Measurements from ENCODE around the gene MYCBPAP.

Gene MYCBPAP

DNA sequence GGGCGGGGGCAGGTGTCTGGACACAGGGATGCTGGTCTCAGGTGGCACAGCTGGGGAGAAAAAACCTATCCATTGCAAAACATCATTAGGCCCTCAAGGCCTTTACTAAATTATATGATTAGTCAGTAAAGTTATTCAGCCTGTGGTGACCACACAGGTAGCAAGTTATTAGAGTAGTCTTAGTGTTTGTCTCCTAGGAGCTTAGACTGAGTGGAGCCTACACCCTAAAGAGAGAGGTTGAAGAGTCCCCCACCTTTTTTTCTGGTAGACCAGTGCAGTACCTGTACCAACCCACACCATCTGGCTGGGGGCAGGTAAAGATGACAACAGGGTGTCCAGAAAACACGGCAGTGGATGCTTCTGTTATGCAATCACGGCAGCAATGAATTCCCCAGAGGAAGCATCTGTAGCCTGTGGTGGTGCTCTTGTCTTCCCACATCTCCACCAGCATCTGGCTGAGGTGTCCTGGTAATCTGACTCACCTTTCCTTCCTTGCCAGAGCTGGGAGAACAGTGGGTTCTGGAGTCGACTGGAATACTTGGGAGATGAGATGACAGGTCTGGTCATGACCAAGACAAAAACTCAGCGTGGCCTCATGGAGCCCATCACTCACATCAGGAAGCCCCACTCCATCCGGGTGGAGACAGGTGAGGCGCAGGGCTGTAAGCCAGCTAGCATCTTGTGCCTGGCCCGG, 11.0 kb downstream of the MYCBPAP start:
- DNase-seq: no peak

DNA sequence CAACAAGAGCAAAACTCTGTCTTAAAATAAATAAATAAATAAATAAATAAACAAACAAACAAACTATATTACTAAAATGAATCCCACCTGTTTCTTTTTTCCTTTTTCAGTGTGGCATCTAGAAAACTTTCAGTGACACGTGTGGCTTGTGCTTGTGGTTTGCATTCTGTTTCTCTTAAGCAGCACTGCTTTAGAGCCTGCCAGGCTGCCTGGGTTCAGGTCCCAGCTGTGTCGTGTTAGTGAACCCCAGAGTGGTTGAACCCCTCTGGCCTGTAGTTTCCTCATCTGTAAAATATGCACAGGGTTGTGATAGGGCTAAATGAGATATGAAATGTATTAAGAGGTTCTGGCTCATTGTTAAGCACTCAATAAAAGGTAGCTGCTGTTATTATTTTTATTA, 12.2 kb downstream of the MYCBPAP start:
- no peak for DNase-seq

DNA sequence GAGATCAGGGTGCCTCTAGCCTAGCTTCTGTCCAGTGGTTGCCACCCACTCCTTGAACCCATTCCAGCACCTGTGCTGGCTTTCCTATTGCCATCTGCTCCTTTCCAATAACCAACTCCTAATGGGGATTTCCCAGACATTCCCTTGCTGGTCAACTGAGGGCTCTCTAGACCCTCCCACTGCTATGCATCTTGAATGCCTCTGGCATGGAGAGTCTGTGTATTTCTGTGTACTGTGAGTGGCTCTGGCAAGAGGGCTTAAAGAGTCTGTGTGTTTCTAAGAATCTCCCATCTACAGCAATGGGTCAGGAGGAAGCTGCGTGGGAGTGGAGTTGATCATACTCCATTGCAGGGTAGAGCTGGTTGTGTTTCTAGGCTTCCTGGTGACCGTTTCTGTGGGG, 13.3 kb downstream of the MYCBPAP start:
- no peak for DNase-seq

DNA sequence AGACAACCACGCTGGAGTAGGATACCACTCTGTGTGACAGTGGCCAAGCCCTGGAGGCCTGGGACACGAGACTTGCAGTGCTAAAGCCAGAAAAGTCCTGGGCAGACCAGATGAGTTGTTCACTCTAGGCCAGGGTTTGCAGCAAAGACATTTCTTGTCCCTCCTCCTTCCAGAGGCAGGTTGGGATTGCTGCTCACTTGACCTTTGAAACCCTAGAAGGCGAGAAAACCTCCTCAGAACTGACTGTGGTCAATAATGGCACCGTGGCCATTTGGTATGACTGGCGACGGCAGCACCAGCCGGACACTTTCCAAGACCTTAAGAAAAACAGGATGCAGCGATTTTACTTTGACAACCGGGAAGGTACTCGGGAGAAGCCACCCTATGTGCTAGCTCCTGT, 14.5 kb downstream of the MYCBPAP start:
- no peak for DNase-seq

DNA sequence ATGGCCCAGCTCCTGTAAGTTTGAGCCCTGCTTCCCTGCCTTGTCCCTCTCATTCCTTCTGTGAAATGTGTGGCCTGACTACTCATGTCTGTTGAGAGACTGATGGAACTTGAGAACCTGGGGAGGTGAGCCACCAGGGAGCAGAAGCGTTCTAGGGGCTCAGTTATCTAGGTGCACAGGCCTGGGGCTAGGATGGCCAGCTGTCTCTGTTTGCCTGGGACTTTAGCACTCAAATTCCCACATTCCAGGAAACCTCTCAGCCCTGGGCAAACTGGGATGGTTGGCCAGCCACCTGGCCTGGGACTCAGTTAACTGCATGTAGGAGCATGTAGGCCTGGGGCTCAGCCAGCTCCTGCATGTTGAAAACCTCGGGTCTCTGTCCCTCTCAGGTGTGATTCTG, 15.0 kb downstream of the MYCBPAP start:
- DNase-seq: no peak

DNA sequence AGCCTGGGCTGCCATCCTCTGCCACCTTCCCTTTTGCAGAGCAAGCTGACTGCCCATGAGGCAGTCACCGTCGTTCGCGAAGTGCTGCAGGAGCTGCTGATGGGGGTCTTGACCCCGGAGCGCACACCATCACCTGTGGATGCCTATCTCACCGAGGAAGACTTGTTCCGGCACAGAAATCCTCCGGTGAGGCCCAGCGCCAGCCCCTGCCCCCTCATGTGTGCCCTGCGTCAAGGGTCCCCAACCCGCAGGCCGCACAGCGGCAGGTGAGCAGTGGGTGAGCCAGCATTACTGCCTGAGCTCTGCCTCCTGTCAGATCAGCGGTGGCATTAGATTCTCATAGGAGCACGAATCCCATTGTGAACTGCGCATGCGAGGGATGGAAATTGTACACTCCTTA, 16.6 kb downstream of the MYCBPAP start:
- no peak for DNase-seq

DNA sequence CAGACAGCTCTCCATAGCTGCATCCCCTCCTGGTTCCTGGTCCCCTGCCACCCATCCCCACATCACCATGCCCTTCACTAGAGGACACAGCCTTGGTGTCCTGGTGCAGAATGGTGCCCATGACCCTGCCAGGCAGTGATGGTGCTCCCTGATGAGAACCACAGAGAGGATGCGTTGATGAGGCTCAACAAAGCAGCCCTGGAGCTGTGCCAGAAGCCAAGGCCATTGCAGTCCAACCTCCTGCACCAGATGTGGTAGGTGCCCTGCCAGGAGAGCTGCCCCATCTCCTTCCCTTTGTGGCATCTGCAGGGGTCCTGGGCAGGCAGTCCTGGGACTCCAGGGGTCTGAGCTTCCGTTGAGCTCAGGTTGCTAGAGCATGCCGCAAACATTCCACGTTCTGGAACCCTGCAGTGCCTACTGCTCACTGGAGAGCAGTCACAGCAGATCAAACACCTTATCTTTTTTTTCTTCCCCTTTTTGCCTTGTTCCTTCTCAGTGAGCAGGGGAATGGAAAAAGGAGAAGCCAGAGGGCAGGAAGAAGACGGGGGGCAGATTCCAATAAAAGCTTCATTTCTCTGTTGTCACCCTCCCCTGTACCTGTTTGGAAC, 19.0 kb downstream of the MYCBPAP start:
- DNase-seq: no peak

DNA sequence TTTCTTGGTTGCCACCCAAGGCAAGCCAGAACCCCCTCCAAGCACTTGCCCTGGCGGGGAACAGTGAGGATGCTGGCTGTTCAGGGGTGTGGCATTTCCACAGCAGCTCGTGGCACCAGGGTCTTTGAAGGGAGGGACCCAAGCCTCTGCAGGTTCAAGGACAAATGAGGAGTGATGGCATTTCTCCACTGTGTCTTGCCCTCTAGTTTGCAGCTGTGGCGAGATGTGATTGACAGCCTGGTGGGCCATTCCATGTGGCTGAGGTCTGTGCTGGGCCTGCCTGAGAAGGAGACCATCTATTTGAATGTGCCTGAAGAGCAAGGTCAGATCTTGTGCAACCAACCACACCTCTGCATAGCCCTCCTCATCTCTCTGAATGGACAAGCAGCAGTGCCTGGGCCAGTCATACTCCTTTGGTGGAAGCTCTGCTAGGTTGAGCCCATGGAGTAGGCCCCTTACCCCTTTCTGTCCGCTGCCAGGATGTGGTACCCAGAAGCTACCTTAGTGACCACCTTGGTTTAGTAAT, 19.8 kb downstream of the MYCBPAP start:
- DNase-seq: no peak

DNA sequence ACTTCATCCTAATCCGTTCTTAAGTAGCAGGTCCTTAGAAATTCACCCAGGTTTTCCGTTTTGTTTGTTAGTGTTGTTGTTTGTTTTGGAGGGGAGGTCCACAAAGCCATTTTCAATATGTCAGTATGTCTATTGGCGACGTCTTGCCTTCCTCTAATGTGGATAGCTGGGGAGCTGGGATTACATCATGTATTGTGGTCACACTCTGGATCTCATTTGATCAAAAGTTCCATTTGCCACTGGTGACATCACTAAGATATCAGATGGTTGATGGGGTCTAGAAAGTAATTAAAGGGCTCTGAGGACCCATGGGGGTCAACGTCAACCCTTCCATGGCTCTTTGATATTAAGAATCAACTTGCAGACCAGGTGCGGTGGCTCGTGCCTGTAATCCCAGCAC, 21.6 kb downstream of the MYCBPAP start:
- no peak for DNase-seq

DNA sequence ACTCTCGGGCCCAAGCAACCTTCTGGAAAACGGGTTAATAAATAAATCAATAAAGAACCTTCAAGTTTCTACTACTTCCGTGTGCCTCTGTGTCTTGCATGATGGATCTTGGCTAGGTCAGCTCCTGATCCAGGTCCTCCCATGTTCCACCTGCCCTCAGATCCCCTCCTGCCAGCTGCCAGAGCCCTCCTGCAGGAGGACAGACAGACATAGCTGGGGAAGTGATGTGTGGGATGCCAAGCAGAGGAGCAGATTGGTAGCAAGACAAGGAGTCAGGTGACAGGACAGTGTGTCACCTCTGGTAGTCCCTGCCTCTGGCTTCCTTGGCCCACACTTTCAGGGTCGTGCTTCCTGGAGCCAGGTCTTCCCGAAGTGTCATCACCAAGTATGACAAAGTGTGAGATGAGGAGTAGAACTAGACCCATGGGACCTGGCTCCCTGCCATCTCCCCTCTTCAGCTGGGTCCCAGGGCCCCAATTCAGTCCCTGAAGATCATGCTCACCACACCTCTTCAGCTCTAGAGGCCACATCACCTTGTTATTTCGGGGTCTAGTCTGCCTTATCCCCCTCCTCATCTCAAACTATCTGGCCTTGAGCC, 23.3 kb downstream of the MYCBPAP start:
- DNase-seq: no peak

DNA sequence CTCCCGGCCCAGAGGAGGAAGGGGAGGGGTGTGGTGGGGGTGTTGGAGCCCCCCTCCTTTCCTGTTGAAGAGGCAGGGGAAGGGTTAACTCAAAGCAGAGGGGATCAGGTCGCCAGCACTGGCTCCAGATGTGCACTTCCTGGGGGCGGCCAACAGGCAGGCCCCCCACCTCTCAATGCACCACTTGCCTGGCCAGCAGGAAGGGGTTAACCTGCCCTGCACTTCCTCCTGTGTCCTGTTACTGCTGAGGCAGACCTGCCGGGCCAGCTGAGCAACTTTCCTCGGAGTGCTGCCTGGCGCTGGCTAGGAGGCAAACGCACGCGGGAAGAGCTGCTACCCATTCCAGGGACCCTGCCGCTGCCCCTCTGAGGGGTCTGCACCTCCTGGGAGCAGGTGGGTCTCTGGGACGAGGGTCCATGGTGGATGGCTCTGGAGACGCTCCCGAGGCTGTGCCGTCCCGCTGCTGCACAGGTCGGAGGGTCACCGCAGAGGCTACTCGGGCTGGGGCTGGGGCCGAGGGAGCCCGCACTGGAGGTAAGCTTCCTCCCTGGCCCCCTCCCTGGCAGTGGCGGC, 24.3 kb downstream of the MYCBPAP start, which contains the start of gene EPN3:
Gene EPN3, plus strand, starts transcription at position 284 of the 573 bp plus-strand sequence. CDS start 3,822 bp downstream, outside the sequence.
- DNase-seq: no peak

DNA sequence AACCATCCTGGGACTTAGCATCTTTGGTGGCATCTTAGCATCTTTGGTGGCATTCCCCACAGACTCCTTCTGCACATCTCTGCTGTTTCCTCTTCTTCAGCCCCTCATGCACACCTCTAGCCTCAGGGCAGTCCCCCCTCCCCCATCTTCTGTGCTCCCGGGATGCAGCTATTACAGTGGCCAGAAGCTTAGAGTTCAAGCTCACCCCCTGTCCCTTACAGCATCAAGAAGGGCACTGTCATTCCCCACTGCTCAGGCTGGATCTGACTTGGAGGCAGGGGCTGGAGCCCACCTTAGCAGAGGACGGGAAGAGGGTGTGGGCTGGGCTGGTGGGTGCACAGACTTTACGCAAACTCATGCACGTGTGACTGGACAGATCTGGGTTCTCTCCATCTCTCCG, 24.9 kb downstream of the MYCBPAP start:
- no peak for DNase-seq

DNA sequence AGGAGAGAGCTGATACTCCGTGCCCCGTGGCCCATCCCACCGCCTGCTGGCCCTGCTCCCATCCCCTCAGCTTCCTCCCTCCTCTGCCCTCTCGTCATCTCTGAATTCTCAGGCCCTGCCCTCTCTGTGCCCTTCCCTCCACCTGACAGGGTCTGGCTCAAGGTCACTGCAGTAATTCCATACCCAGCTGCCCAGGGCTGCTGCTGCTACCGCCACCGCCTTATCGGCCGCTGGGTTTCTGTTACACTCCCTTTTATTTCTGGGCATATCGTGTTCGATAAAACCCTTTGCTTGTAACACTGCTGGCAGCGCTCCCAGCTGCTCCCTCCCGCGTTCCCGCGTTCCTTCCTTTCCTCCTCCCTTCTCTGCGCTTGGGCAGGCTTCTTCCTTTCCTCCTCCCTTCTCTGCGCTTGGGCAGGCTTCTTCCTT, 25.5 kb downstream of the MYCBPAP start:
- no peak for DNase-seq

DNA sequence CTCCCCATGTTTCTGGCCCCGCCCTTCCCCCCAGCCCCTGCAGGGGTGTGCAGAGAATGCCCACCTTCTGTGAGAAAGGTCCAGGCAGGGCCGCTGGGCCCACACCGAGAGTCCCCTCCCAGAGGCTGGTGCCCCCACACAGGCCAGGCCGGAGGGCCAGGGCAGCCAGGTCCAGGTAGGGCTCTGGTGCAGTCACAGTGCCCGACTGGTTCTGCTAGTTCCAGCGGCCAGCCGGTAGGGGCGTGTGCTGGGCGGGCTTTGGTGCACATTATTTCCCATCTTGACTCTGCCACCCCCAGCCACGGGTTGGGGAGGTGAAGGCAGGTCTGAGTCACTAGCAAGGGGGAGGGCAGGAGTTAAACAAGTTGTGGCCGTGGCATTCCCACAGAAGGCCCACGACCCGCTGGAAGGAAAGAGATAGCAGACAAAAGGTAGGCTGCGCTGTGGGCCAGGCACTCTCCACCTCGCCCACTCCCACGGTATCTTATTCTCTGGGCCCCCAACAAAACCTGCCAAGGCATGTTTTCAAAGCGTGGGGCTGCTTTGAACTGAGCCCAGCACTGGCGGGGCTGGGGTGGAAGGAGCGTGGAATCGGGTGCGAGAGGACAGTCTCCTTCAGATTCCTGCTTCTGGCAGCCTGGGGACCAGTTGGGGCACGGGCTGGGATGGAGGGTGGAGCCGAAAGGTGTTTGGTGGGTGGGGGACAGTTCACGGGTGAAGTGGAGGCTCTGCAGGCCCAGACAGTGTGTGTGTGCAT, 26.2 kb downstream of the MYCBPAP start:
- no peak for DNase-seq

DNA sequence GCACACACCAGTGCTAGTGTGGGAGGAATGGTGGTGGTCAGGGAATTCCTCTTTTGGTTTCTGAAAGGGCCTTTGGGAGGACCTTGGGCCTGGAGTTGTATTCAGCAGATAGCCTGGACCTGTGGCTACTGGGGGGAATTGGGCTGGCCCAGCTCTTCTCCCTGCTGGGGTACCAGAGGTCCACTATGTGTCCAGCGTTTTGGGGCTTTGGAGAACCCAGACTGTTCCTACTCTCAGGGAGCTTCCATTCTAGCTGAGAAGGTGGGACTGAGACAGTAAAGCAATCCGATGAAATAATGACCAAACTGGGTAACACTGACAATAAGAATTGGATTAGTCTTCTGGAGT, 26.7 kb downstream of the MYCBPAP start:
- DNase-seq: no peak

DNA sequence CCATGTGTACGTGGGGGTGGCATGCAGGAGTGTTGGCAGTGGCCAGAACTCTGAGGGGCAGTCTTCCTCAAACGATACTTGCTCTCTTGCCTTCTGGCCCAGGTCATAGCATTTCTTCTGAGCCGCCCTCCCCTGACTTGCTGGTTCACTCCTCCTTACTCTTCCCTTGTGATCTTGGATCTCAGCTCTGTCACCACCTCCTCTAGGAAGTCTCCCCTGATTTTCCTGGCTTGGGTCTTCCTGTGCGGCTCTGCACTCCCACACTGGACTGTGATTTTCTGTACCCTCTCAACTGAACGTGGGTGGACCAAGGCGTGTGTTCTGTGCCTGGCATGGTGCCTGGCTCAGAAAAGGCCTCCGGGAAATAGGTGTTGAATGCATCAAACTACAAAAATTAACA, 27.2 kb downstream of the MYCBPAP start:
- no peak for DNase-seq

DNA sequence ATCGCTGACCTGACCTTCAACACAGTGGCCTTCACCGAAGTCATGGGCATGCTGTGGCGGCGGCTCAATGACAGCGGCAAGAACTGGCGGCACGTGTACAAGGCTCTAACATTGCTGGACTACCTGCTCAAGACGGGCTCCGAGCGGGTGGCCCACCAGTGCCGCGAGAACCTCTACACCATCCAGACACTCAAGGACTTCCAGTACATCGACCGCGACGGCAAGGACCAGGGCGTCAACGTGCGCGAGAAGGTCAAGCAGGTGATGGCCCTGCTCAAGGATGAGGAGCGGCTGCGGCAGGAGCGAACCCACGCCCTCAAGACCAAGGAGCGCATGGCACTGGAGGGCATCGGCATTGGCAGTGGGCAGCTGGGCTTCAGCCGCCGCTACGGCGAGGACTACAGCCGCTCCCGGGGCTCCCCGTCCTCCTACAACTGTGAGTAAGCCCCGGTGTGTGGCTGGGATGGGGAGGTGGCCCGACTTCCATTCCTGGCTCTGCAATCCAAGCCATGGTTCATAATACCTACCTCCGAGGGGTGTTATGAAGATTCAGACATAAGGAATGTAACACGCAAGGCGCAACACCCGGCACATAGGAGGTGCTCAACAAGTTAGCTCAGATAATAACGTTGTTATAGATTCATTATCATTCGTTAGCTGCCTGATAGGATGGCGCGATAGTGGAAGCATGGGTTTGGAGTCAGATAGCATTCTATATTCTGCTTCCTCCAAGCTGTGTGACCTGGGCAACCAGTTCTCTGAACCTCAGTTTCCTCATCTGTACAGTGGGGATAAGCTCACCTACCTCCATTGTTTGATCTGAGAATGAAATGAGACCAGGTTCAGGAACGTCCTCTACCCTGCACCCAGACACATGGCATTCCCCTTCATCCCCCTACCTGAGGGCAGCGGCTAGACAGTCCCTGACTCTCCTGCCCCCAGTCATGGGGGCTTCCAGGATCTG, 28.7 kb downstream of the MYCBPAP start:
- DNase-seq: no peak

DNA sequence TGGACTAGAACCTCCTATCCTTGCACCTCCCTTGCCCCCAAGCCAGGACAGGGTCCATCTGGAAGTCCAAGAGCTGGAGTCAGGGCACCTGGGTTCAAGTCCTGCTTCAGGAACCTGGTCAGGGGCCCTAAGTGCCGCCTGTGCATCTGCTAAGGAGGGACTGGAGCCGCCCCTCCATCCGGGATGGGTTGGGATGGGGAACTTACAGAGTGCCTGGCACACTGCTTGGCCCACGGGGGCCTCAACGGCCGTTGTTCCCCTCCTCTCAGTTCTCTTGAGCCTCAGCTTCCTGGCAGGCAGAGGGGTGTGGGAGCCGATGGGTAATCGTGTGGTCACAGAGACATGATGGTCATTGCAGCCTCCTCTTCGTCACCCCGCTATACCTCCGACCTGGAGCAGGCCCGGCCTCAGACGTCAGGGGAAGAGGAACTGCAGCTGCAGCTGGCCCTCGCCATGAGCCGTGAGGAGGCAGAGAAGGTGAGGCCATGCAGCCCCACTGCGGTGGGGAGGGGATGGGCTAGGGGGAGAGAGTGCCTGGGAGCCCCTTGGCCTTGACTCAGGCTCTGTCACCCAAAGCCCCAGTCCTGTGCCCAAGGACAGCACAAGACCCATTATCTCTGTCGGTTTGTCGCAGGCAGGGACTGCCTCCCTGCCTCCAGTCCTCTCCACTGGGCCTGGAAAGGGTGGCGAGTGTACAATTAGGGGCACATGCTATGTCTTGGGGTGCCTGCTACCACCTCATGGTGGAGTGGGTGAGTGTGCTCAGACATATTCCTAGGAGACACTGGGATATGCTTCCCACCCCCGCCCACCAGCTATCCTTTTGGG, 29.7 kb downstream of the MYCBPAP start:
- DNase-seq: no peak

DNA sequence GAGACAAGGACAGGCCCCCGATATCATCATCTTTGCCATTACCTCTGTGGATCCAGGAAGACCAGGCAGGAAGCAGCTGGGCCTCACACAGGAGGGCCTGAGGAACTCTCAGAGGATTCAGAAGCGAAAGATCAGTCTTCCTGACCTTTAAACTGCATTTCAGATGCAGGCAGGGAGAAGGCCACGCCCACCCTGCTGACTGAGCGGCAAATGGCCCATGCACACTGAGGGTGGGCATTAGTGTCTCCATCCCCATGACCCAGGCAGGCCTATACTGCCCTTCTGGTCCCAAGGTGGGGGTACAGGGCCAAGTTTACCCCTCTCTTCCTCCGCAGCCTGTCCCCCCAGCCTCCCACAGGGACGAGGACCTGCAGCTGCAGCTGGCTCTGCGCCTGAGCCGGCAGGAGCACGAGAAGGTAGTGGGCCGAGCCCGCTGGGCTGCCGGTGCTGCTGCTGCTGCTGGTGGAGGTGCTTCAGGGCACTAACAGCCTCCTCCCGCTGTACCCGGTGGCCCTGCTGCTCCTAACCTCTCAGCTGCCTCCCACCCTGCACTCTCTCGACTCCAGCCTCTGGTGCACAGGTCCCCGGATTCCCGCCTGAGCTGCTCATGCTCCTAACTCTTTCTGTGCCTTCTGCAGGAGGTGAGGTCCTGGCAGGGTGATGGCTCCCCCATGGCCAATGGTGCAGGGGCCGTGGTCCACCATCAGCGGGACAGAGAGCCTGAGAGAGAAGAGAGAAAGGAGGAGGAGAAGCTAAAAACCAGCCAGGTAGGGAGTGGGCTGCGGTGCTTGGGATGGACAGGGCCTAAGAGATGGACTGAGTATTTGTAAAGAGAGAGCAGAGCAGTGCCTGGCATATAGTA, 30.5 kb downstream of the MYCBPAP start:
- no peak for DNase-seq

Measured in C1 segment of cervical spinal cord (tissue), 14 donors.